GDM1 (cell line): ENCODE data around the gene PER1.
A peak's percentile ranks its signal among the peaks of the same experiment; 100 is the strongest.
"Not testable (repeated sequence)": the region's sequence is repeated elsewhere in the genome, so short reads cannot be mapped to it uniquely, and the experiment has no call there.

Source experiments
- DNase-seq: peaks from one replicate; lab custom pipeline; 2025; lab: John Stamatoyannopoulos, UW

Gene PER1

DNA sequence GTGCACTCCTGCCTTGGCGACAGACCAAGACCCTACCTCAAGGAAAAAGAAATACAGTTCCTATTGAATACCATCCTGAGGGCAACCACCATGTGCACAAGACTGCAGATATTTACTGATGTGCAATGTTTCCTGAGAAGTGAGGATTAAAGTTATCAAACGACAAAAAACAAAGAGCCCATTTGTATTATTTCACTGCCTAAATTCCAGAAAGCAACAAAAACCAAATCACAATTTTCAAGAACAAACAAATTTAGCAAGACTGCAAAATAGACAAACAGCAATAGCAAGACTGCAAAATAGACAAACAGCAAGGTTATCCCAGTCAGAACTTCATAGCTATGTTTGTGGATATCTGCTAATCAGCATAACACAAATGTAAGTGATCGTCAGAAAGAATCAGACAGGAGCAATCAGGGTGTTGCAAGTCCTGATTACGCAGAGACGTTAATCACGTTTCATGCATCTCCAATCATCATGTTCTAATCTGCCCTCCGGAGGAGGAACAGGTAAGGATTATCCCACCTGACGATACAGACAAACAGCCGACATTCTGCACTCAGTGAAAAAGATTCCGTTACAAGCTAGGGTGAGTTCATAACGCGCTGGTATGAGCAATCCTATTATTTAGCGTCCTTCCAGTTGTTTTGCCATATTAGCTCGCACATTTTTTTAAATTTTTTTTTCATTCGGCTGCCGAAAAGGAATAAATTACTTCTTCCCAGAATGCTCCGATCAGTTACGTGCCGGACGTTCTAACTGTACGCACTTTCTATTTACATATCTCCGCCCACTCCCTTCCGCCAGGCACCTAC is 21.1 kb upstream of the PER1 start:
- peak; percentile 91 for DNase-seq

DNA sequence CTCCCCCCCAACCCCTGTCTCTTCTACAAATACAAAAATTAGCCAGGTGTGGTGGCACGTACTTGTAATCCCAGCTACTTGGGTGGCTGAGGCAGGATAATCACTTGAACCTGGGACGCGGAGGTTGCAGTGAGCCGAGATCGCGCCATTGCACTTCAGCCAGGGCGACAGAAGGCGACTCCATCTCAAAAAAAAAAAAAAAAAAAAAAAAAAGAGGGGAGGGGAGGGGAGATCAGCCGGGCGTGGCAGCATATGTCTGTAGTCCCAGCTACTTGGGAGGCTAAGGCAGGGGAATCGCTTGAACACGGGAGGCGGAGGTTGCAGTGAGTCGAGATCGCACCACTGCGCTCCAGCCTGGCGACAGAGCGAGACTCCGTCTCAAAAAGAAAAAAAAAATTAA is 18.0 kb upstream of the PER1 start:
- DNase-seq = not testable (repeated sequence)

DNA sequence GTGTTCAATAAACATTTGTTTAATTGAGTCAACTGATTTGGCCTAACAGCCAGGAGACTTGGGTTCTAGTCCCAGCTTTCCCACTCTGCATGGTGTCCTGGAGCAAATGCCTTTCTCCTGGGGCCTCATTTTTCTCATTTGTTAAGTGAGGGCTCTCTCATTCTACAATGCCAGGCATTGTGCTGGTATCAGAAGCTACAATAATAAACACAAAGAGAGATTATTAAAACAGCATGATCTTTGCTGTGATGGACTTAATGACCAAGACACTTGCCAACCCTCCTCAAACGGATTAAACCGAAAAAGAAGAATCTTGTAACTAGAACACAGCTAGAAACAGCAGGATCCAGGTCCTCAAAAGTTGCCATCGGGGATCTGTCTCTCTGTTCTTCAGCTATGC is 15.3 kb upstream of the PER1 start:
- no peak for DNase-seq

DNA sequence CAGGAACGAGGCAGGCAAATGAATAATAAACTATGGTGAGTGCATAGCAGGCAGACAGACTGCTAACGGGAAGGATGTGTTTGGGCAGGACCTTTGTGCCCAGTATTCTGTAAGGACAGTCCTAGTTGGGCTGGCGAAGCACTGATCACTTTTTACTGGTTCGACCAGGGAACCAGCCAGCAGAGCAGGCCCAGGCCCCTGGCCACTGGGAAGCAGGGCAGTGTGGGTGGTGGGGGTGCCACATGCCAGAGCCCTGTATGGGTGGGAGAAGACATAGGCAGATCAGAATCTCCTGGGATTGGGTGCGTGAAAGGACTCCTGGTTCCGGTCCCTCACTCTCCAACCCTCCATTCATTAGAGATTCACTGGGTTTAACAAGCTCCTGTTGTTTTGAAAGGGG is 14.5 kb upstream of the PER1 start:
- no peak for DNase-seq

DNA sequence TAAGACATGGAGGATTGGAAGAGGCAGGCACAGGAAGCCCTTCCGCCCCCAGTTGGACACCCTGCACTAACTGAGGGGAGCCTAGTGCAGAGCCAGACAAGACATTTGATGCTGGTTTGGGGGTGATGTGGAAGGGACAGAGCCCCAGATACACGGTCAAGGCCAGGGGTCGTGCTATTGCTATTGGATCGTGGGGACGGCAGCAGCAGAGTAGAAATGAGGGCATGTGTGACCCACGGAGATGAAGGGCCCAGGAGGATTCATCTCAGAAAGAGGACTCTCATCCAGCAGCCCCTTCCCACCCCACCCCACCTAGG is 12.6 kb upstream of the PER1 start:
- DNase-seq = no peak

DNA sequence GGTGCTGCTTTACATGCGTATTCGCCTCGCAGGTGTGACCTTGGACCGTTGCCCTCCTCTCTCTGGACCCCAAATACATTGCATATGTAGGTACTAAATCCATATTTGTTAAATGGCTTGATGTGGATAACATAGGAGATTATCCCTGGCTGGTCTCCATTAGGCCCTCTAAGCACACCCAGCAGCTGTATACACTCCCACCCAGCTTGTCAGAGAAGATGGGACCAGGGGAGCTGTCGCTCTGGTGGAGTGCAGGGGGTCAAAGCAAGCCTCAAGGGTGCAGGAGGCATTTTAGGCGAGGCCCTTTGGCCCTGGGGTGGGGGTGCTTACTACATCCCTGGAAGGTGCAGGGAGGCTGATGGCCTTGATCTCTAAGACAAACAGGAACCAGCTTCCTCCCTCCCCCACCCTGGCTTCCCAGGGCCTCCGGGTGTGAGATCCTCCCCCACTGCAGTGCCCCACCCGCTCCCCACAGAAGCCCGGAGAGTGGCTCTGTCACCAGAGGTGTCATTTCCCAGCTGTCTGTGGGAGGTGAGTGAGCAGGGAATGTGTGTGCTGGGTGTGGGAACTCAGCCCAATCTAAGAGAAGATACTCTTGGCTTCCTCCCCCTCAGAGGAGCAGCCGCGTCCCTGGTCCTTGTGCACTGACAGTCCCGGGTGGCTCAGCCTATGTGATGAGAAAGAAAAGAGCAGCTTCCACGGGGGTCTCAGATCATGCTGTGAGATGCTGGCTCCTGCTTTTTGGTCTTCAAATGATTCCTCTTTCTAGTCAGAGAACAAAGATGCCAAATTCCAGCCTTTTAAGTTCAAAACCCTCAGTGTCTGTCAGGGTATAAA is 12.0 kb upstream of the PER1 start:
- DNase-seq = peak; percentile 87

DNA sequence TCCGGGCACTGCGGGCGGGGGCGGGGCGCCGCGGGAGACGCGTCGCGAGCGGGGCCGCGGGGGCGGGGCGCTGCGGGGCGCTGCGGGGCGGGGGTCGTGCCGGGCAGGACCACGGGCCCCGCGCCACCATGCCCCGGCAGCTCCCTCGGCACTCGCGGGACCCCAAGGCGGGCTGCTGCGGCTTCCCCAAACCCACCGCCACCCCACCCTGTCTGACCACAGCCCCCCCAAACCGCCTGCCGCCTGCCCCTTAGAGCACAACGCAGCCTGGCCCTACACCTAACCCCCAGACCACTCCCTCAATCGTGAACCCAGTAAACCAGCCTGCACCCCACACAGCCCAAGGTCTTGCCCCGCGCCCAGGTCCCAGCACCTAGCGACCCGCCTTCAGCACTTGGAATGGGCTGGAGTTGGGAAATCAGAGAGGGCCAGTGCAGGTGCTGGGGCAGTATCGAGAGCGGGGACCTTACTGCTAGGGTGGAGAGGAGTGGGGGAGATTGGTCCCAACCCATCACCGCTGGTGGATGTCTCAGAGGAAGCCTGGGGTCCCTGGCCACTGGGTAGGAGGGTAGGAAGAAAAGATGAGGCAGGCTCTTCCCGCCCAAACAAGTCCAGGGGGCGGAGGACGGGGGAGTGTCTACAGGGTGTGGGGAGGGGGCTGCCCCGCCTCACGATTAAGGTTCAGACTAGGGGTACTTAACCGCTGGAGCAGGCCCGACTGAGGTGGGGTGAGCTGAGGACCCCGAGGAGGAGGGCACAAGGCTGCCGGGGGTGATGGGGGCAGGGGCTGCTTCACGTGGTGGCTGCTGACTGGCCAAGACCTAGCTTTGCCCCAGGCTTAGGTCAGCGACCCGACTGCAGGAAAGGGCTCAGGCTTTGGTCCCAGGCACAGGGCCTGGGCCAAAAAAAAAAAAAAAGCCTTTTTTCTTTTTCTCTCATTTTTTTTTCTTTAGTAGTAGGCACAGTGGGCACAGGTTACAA is 11.1 kb upstream of the PER1 start:
- no peak for DNase-seq

DNA sequence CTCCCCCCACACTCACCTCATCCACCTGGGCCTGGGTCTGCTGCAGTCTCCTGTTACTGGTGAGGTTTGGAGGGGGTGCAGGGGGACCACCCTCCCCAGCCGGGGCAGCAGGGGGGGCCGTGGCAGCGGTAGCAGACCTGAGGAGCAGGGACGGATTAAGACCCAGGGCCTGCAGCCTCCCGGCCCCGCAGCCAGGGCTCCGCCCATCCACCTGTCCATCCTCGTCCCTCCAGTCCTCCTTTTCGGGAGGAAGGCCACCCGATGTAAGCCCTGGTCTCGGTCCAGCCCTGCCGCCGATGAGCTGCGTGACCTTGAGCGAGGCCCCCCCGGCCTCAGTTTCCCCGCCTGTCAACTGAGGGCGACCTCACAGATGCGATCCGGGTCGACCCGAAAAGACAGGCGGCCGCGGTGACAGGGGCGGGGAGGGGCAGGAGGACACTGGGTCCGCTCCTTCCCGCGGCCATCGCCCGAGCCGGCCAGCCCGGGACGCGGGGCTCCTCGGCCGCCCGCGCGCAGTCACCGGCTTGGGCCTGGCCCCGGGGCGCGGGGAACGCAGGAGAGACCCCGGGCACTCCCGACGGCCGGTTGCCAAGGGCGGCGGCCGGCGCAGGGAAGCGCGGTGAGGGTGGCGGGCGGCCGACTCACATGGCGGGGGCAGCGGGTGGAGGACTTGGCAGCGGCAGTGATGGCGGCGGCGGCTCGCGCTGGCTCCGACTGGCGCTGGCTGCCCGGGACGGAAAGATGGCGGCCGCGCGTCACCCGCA is 10.2 kb upstream of the PER1 start, which contains the start of gene VAMP2:
VAMP2 (minus strand) TSS at position 716 of the 764 bp plus-strand sequence; CDS start at position 647, 69 bp downstream.
- peak; percentile 47 for DNase-seq

DNA sequence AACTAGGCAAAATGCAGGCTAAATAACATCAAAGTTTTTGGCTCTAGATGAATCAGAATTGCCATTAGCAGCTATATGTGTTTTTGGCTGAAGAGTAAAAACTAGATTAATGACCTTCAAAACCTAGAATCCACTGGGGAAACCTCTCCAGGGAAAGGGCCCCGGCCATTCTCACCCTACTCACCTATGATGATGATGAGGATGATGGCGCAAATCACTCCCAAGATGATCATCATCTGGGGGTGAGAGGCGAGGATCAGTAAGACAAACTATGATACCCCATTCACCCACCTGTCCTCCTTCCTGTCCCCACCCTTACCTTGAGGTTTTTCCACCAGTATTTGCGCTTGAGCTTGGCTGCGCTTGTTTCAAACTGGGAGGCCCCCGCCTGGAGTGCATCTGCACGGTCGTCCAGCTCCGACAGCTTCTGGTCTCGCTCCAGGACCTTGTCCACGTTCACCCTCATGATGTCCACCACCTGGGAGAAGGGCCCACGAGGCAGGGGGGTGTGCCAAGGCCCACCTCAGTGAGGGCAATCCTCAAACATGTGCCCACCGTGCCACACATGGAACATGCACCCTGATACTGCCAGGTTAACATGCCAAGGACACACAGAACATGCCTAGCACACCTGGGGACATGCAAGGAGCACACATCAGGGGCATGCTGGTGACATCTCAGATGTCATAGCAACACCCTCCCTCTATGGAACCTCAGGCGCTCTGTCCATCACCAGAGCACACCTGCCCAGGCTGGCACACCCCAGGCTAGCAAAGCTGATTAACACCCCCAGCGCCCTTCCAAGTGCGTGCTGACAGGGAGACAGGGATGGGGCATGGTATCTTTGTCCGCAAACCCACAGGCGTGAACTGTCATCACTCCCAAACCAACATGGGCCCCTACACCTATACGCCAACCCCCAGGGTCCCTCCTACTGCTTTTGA is 9.4 kb upstream of the PER1 start:
- DNase-seq = no peak

DNA sequence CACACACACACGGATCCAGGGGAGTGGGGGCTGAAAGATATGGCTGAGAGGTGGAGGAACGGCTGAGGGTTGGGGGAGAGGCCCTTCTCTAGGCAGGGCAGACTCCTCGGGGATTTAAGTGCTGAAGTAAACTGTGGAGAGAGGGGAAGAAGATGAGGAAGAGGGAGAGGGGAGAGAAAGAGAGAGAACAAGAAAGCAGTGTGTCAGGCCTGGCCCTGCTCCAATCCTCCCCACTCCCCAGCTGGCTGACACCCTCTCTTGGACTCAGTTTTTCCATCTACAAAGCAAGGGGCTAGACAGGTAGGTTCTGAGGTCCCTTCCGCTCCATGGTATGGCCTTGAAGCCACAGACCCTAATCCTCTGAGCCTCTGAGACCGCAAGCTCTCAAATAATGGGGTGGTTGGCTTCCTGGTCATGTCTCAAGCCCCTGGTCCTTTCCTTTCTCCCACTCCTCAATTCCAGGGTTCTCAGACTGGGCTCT is 8.6 kb upstream of the PER1 start:
- DNase-seq = no peak

DNA sequence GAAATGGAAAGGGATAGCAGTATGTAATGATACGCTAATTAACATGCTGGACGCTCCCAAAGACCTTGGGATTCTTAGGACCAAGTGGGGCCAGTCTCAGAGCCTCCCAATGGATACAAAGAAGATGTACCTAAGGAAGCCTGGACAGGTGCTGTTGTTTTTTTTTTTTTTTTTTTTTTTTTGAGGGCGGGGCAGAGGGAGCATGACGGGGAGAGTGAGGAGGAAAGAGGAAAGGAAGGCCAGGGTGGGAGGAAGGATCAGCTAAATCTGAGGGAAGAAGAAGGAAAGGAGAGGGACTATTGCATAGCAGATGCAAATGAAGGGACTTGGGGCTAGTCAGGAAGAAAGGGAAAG is 8.0 kb upstream of the PER1 start:
- no peak for DNase-seq

DNA sequence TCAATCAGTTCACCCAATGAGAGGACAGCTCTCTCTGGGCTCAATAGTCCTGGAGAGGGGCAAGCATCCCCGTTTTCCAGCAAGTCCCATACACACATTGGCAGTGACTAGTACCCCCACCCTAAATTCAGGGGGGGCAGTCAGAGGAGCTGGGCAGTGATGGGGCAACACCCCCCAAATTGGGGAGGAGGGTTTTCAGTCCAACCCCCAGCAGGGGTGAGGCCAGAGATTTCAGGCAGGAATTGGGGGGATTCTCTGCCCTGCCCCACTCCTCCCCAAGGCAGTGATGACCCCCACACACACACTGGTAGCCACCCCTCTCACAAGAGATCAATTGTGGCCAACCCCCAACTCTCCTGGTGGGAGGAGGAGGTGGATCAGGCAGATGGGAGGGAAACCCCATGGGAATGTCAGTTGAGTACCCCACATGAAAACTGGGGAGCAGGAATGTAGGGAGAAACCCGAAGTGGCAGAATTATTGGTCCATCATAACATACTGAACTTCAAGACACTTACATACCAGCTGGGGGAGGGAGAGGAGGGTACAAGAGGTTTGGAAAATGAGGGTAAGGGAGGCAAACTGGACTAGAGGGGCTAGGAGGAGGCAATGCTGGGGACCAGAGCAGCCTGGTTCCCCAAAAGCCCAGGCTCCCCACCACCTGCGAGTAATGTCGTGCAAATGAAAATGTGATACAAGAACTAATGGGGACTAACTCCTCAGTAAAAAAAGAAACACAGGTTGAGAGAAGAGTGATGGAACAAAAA is 7.4 kb upstream of the PER1 start:
- DNase-seq = no peak

DNA sequence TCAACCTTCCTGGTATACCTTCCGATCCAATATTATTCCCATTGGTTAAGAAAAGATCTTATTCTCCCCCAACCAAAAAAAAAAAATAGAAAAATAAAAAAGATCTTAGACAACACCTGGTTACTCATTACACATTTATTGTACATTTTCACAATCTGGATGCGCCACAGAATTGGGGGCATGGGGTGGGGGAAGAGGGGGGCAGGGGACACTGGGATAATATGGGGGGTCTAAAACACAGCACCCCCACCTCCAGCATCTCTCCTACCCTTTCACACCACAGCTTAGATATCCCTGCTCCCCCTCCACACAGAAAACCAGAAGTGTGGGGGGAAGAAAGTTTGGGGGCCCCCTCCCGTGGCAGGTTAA is 6.8 kb upstream of the PER1 start:
- DNase-seq = no peak

DNA sequence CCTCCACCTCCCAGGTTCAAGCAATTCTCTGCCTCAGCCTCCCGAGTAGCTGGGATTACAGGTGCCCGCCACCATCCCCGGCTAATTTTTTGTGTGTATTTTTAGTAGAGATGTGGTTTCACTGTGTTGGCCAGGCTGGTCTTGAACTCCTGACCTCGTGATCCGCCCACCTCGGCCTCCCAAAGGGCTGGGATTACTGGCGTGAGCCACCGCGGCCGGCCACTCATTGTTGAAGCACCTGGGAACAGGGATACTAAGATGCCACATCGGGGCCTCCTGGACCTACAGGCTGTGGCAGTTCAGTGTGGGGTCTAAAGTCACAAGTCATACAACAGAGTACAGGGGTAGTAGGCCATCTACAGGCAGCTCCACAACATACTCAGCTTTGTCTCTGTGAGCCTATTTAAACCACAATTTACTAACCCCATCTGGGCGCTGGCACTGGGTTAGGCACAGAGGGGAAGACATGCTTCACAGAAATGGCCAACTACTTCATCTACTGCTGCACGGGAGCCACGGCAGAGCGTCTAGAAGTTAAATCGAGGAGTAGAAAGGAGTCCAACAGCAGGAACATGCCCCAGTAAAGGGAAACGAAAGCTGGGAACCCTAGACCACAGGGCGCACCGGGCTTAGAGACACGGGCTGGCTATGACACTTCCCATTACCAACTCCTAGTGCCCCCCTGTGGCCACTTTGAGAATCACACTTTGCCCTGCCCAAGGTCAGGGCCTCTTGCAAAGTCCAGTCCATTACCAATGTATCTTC is 6.2 kb upstream of the PER1 start:
- peak; percentile 60 for DNase-seq

DNA sequence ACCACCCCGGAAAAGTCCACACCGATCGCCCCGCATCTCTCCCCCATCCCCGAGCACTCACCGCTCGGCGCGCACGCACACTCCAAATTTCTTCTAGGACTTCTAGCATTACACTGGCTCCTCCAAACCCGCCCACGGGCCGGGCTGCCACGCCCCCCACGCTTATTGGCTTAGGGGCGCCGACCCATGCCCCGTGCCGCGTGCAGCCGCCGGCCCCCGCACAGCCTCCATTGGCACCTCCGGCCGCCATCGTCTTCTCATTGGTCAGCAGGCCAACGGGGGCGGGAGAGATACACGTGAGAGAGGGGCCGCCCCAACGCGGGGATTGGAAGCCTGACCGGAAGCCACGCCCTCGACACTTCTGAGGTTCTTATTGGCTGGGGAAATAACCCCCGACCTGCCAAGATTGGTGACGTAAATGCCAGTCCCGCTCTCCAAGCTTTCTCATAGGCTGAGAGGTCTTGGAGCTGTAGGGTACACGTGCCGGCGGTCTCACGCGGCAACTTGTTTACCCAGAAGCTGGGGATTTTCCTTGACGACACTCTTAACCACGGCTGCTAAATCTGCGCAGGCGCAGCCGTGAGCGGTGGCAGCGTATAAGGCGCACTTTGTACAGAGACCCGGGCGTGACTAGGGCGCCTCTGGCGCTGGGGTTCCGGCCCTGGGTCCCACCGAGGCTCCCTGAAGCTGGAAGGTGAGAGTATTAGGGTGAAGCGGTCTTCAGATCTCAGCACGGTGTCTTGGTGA is 4.2 kb upstream of the PER1 start:
- DNase-seq = peak; percentile 100

DNA sequence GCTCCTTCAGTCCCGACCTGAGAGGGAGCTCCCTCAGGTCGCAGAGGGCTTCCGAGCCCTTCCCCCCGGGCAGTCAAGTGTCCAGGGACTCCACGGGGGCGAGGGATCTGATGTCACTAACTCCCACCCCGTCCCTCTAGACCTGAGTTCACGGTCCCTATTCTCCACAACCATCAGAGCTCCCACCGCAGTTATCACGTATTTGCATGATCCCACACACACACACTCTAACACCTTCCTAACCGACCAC is 3.7 kb upstream of the PER1 start:
- DNase-seq = no peak

DNA sequence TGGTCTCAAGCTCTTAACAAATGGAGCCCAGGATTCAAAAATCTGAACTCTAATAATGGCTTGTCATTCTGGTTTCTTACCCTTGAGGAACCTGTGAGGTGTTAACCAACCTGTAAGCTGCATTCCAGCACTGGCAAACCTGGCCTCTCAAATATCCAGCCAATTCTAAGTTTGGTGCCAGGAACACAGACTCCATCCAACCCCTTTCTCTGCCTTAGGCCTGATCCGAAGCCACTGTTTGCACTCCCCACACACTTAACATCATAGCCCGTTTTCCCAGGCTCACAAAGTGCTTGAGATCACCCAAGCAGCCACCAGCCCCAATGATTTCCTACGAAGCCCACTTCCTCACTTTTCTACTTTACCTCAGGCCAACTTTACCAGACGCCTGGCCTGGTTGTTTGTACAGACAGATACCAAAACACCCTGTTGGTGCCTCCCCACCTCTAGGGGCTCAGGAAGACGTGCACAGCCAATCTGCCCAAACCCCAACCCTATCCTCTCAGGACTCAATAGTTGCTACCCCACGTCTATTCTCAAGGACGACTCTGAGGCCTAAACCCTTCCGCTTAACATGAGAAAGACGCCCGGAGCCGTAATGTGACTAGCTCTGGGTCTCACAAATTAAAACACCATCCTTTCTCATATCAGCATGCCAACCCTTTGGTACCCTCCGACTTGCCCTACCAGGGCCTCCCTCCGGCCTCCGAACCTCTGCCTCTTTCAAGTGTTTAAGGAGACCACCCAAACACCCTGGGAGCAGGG is 3.2 kb upstream of the PER1 start:
- no peak for DNase-seq
